Choroid plexus epithelial cell (primary cell): ENCODE data around the gene ROPN1L.

ENCODE experiments used
- DNase-seq: peaks from one replicate; pipeline ENCODE4 v3.0.0-alpha.2; 2010; ENCODE audit warnings: low read depth
- H3K4me3 ChIP-seq: 2 replicates; pipeline ENCODE4 v1.5.1; 2011; ENCODE audit warnings: low read depth, mild to moderate bottlenecking, control low read depth, low read length, moderate library complexity
- TF ChIP-seq, protein P1 (sequence below): conservative IDR thresholded peaks from 2 replicates; pipeline ENCODE4 v1.5.1; 2011; ENCODE audit warnings: low read depth, mild to moderate bottlenecking, control low read depth, inconsistent platforms, low read length, moderate library complexity

The ROPN1L gene

DNA sequence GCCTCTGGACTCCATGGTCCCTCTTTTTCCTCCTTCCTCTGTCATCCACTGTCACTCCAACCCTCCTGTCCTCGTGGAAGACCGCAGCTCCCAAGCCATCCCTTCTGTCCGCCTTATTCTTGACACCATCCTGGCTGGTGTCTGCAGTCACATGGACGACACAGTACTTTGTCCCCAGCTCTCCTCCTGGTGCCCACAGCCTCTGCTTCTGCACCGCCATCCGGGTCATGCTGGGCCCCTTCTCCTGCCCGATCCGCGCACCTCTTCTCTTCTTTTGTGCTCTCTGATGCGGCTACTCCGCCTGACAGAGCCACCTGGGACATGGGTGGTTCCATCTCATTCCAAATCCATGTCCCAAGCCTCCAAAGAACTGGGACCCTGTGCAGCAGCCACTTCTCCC lies 22.5 kb downstream of the ROPN1L start:
- H3K4me3 ChIP-seq, result no peak overlapping the region
- DNase-seq, result no peak
- TF ChIP-seq, protein P1, sequence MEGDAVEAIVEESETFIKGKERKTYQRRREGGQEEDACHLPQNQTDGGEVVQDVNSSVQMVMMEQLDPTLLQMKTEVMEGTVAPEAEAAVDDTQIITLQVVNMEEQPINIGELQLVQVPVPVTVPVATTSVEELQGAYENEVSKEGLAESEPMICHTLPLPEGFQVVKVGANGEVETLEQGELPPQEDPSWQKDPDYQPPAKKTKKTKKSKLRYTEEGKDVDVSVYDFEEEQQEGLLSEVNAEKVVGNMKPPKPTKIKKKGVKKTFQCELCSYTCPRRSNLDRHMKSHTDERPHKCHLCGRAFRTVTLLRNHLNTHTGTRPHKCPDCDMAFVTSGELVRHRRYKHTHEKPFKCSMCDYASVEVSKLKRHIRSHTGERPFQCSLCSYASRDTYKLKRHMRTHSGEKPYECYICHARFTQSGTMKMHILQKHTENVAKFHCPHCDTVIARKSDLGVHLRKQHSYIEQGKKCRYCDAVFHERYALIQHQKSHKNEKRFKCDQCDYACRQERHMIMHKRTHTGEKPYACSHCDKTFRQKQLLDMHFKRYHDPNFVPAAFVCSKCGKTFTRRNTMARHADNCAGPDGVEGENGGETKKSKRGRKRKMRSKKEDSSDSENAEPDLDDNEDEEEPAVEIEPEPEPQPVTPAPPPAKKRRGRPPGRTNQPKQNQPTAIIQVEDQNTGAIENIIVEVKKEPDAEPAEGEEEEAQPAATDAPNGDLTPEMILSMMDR, result no peak

DNA sequence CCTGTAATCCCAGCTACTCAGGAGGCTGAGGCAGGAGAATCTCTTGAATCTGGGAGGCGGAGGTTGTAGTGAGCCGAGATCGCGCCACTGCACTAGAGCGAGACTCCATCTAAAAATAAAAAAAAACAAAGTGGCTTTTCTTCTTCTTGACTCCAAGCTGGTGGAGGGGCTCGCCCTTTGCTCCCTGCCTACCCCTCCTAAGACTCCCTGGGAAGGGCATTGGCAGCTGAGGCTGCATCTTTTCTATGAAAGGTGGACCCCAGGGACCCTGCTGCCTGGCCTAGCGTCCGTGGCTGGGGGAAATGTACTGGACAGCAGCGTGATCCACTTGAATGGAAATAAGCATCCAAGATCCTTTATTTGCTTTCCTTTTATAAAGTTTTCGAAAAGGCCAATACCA lies 24.0 kb downstream of the ROPN1L start:
- DNase-seq, result no peak
- TF ChIP-seq, protein P1, result no peak

DNA sequence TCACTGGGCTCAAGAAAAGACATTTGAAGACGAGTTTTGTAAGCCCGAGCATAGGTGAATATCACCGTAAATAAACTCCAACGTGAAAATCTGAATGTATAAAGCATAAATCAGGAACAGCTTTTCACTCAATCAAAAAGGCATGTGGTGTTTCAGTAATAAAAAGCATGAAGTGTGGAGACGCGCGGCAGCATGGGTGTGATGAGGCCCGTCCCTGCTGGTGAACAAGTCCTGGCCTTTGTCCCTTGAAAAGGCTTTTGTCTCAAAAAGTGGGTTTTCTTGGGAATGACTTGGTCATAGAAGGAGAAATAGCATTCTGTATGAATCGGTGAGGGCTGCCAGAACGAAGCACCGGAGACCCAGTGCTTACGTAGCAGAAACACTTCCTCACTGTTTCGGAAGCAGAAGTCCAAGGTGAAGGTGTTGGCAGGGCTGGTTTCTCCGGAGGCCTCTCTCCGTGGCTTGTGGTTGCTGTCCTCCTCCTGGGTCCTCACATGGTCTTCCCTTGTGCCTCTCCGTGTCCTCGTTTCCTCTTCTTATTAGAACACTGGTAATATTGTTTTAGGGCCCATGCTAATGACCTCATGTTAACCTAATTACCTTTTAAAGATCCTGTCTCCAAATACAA lies 24.9 kb downstream of the ROPN1L start:
- no peak for DNase-seq
- TF ChIP-seq, protein P1, result no peak
- no peak overlapping the region for H3K4me3 ChIP-seq

More for the DNA sequence above, 24.0 kb downstream of the ROPN1L start:
- H3K4me3 ChIP-seq, result no peak overlapping the region

DNA sequence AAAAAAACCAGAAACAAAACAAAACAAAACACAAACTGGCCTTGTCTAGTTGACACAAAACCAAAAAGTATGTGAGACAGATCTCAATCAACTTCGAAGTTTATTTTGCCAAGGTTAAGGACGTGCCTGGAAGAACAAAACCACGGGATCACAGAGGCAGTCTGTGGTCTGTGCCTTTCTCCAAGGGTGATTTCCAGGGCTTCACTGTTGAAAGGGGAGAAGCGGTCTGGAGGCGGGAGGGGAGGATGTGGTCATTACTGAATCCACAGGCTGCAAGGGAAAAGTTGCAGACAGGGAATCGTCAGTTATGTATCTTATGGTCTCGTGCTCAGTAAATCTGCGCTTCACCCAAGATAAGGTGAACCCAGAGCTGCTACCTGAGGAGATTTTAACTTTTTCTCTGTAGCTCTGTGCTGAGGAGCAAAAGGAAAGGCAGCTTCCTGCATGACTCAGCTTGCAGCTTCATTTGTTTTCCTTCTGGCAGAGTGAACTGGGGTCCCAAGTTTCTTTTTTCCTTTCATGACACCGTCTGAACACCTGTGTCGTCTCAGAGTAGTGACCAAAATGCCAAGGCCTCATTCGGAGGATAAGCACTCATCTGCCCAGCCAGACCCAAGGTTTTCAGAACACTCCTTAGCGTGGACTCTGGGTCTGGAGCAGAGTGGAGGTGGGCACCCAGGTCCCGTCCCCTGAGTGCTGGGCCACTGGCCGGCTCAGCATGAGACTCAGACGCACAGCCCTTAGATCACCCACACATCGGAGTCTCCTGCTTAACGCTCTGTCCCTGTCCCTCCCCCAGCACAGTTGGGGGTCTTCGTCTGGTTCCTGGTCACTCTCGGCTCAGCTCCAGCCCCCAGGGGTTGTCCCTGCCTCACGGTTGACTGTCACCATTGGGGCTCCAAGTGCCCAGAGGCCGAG lies 25.9 kb downstream of the ROPN1L start:
- no peak overlapping the region for H3K4me3 ChIP-seq
- DNase-seq, result peak; percentile 82
- TF ChIP-seq, protein P1, result no peak

DNA sequence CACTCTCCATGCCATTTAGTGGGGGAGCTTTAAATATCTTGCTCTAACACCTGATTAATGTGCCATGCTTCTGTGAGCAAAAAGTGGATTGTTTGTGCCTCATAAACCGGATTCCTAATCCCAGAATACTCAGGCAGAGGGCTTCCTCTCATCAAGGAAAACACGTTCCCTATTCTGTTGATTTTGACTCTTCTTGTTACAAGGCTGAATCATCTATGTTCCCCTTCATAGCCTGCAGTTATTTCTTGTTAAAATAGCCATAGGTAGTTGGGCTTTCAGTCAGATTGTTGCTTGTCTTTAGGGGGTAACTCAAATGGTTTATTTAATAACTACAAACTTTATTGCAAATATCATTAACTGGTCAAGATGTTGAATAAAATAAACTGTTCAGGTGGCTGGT lies 26.6 kb downstream of the ROPN1L start:
- H3K4me3 ChIP-seq, result no peak overlapping the region
- no peak for DNase-seq
- TF ChIP-seq, protein P1, result no peak

DNA sequence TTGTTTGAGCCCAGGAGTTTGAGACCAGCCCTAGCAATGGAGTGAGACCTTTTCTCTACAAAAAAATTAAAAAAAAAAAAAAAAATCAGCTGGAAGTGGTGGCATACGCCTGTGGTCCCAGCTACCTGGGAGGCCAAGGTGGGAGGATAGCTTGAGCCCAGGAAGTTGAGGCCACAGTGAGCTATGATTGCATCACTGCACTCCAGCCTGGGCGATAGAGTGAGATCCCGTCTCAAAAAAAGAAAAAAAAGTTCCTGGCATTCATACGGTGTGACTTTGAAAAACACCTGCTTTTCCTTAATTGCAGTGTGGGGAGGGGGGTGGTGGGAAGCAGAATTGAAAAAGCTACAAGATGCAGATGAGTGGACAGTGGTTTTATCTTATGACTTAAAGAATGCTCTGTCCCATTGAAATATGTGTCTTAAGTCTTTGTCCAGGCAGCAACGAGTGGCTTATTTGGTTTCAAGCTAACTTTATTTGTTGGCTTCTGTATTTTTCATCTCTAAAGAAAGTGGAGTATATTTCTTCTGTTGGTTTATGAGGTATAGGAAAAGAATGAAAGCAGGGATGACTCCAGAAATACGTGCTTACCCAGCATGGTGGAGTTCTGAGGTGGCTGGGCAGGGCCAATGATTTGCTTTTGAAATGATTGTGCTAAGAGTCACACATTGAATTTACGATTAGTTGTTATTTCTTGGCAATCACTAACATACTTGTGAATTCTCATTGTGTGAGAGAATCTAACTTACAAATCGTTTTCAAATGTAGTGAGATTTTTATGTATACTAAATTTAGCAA lies 27.8 kb downstream of the ROPN1L start:
- DNase-seq, result no peak
- H3K4me3 ChIP-seq, result no peak overlapping the region
- TF ChIP-seq, protein P1, result no peak
